Immature natural killer cell (primary cell): ENCODE data around the gene SV2B. TPM values are rescaled to one million over a fixed set of nuclear protein-coding genes. Genes with fewer than 3 reads are reported as not detected.

Experiments used
- DNase-seq, 3 donors: peaks; one replicate each; pipeline ENCODE4 v3.0.0; 2022; ENCODE audit warnings: mixed read lengths in 1 of 3
- H3K27ac Mint-ChIP-seq, 6 donors: one replicate each; pipeline ENCODE4 v1.8.0; 2020; ENCODE audit warnings: mixed read lengths in 6 of 6, mild to moderate bottlenecking in 5 of 6, inconsistent platforms in 4 of 6, moderate library complexity in 3 of 6
- H3K27me3 Mint-ChIP-seq, 3 donors: one replicate each; pipeline ENCODE4 v1.8.0; 2020 to 2021; ENCODE audit warnings: low read depth in 3 of 3, mild to moderate bottlenecking in 3 of 3, mixed read lengths in 3 of 3, moderate library complexity in 3 of 3, inconsistent platforms in 1 of 3
- H3K36me3 Mint-ChIP-seq, 3 donors: one replicate each; pipeline ENCODE4 v1.8.0; 2020; ENCODE audit warnings: mixed read lengths in 3 of 3, inconsistent platforms in 2 of 3, mild to moderate bottlenecking in 2 of 3
- H3K4me1 Mint-ChIP-seq, 2 donors: one replicate each; pipeline ENCODE4 v1.8.0; 2020; ENCODE audit warnings: inconsistent platforms in 2 of 2, mild to moderate bottlenecking in 2 of 2, mixed read lengths in 2 of 2, moderate library complexity in 1 of 2
- H3K4me3 Mint-ChIP-seq, 5 donors: one replicate each; pipeline ENCODE4 v1.8.0; 2020; ENCODE audit warnings: mild to moderate bottlenecking in 5 of 5, mixed read lengths in 5 of 5, inconsistent platforms in 3 of 5, moderate library complexity in 3 of 5
- H3K9me3 Mint-ChIP-seq, 6 donors: one replicate each; pipeline ENCODE4 v1.8.0; 2020; ENCODE audit warnings: mild to moderate bottlenecking in 6 of 6, mixed read lengths in 6 of 6, inconsistent platforms in 4 of 6, moderate library complexity in 3 of 6
- polyA plus RNA-seq, 3 donors: library from polyadenylated mRNA; unstranded; fragments of 300-500 nt; fragmentation: Illumina TruSeq; gene quantifications; one replicate each; pipeline ENCODE4 v1.2.3, GENCODE V29; 2021

SV2B gene
- polyA plus RNA-seq, 3 donors from 2014 or later = not detected

GRCh38 chr15:91116113-91117067, 16.3 kb downstream of the SV2B start:
- H3K9me3 Mint-ChIP-seq = no peaks in the 10 kb centered on the region
- no peak overlapping the region for H3K27ac Mint-ChIP-seq
- H3K4me3 Mint-ChIP-seq = no peak overlapping the region
- H3K27me3 Mint-ChIP-seq = peaks cover 2 to 26% (median 5%) of the 10 kb centered on the region in 3 donors
- no peak for DNase-seq
- no peaks in the 10 kb centered on the region for H3K36me3 Mint-ChIP-seq
- no peaks in the 10 kb centered on the region for H3K4me1 Mint-ChIP-seq

GRCh38 chr15:91117375-91117774, 17.3 kb downstream of the SV2B start:
- Mint-ChIP-seq H3K4me1 (no peaks in the 10 kb centered on the region), H3K36me3 (no peaks in the 10 kb centered on the region), H3K4me3 (no peak overlapping the region), H3K27me3 (peaks cover 3 to 20% (median 6%) of the 10 kb centered on the region in 3 donors), H3K27ac (no peak overlapping the region), H3K9me3 (no peaks in the 10 kb centered on the region)
- DNase-seq = no peak

GRCh38 chr15:91118817-91119590, 18.9 kb downstream of the SV2B start:
- no peaks in the 10 kb centered on the region for H3K9me3 Mint-ChIP-seq

GRCh38 chr15:91122296-91122695, 22.2 kb downstream of the SV2B start:
- Mint-ChIP-seq H3K4me3 (no peak overlapping the region), H3K27ac (no peak overlapping the region), H3K9me3 (no peaks in the 10 kb centered on the region), H3K4me1 (no peaks in the 10 kb centered on the region), H3K36me3 (no peaks in the 10 kb centered on the region), H3K27me3 (peaks cover 0 to 20% (median 14%) of the 10 kb centered on the region in 3 donors)
- DNase-seq = no peak

More at GRCh38 chr15:91118817-91119590, 18.9 kb downstream of the SV2B start:
- no peak overlapping the region for H3K4me3 Mint-ChIP-seq
- no peak overlapping the region for H3K27ac Mint-ChIP-seq
- no peaks in the 10 kb centered on the region for H3K4me1 Mint-ChIP-seq
- peaks cover 3 to 21% (median 8%) of the 10 kb centered on the region in 3 donors for H3K27me3 Mint-ChIP-seq
- DNase-seq = no peak
- no peaks in the 10 kb centered on the region for H3K36me3 Mint-ChIP-seq

GRCh38 chr15:91124132-91124531, 24.1 kb downstream of the SV2B start:
- Mint-ChIP-seq H3K4me3 (no peak overlapping the region), H3K4me1 (no peaks in the 10 kb centered on the region), H3K27ac (no peak overlapping the region), H3K36me3 (no peaks in the 10 kb centered on the region), H3K27me3 (peaks cover 0 to 14% (median 13%) of the 10 kb centered on the region in 3 donors), H3K9me3 (no peaks in the 10 kb centered on the region)
- DNase-seq = no peak

- Mint-ChIP-seq H3K4me3 (no peak overlapping the region), H3K4me1 (no peaks in the 10 kb centered on the region), H3K36me3 (no peaks in the 10 kb centered on the region), H3K9me3 (no peaks in the 10 kb centered on the region), H3K27me3 (peaks cover 0 to 12% (median 11%) of the 10 kb centered on the region in 3 donors), H3K27ac (no peak overlapping the region)
- no peak for DNase-seq
Observed at GRCh38 chr15:91125162-91125561, 25.1 kb downstream of the SV2B start.

GRCh38 chr15:91126080-91126479, 26.0 kb downstream of the SV2B start:
- Mint-ChIP-seq H3K36me3 (no peaks in the 10 kb centered on the region), H3K4me3 (no peak overlapping the region), H3K9me3 (no peaks in the 10 kb centered on the region), H3K27me3 (peaks cover 0 to 12% (median 11%) of the 10 kb centered on the region in 3 donors), H3K27ac (no peak overlapping the region), H3K4me1 (no peaks in the 10 kb centered on the region)
- DNase-seq = no peak

- no peaks in the 10 kb centered on the region for H3K36me3 Mint-ChIP-seq
- no peak overlapping the region for H3K27ac Mint-ChIP-seq
- H3K4me3 Mint-ChIP-seq = no peak overlapping the region
- no peaks in the 10 kb centered on the region for H3K4me1 Mint-ChIP-seq
- no peak for DNase-seq
- H3K27me3 Mint-ChIP-seq = peaks cover 2 to 10% (median 7%) of the 10 kb centered on the region in 3 donors
- no peaks in the 10 kb centered on the region for H3K9me3 Mint-ChIP-seq
Observed at GRCh38 chr15:91127236-91127955, 27.3 kb downstream of the SV2B start.

GRCh38 chr15:91128016-91128415, 28.0 kb downstream of the SV2B start:
- H3K4me1 Mint-ChIP-seq = no peaks in the 10 kb centered on the region
- H3K27me3 Mint-ChIP-seq = peaks cover 2 to 9% (median 6%) of the 10 kb centered on the region in 3 donors
- no peak overlapping the region for H3K4me3 Mint-ChIP-seq
- no peaks in the 10 kb centered on the region for H3K36me3 Mint-ChIP-seq
- DNase-seq = no peak
- no peaks in the 10 kb centered on the region for H3K9me3 Mint-ChIP-seq
- H3K27ac Mint-ChIP-seq = no peak overlapping the region

- Mint-ChIP-seq H3K27me3 (peaks cover 4 to 9% (median 5%) of the 10 kb centered on the region in 3 donors), H3K36me3 (no peaks in the 10 kb centered on the region), H3K27ac (no peak overlapping the region)
Observed at GRCh38 chr15:91129436-91129835, 29.4 kb downstream of the SV2B start.

GRCh38 chr15:91132079-91132478, 32.0 kb downstream of the SV2B start:
- Mint-ChIP-seq H3K4me3 (no peak overlapping the region), H3K27me3 (peaks cover 0 to 5% (median 2%) of the 10 kb centered on the region in 3 donors), H3K36me3 (no peaks in the 10 kb centered on the region), H3K9me3 (no peaks in the 10 kb centered on the region), H3K27ac (no peak overlapping the region), H3K4me1 (no peaks in the 10 kb centered on the region)
- no peak for DNase-seq

More at GRCh38 chr15:91129436-91129835, 29.4 kb downstream of the SV2B start:
- no peak for DNase-seq
- no peak overlapping the region for H3K4me3 Mint-ChIP-seq
- no peaks in the 10 kb centered on the region for H3K9me3 Mint-ChIP-seq
- H3K4me1 Mint-ChIP-seq = no peaks in the 10 kb centered on the region

- DNase-seq = no peak
- Mint-ChIP-seq H3K4me3 (no peak overlapping the region), H3K36me3 (no peaks in the 10 kb centered on the region)
Observed at GRCh38 chr15:91133511-91133910, 33.5 kb downstream of the SV2B start.

GRCh38 chr15:91135201-91136130, 35.4 kb downstream of the SV2B start:
- no peak for DNase-seq
- Mint-ChIP-seq H3K36me3 (no peaks in the 10 kb centered on the region), H3K27ac (no peak overlapping the region), H3K9me3 (no peaks in the 10 kb centered on the region), H3K27me3 (peaks cover 2 to 5% (median 3%) of the 10 kb centered on the region in 3 donors), H3K4me1 (no peaks in the 10 kb centered on the region), H3K4me3 (no peak overlapping the region)

More at GRCh38 chr15:91133511-91133910, 33.5 kb downstream of the SV2B start:
- Mint-ChIP-seq H3K9me3 (no peaks in the 10 kb centered on the region), H3K27me3 (peaks cover 0 to 5% (median 2%) of the 10 kb centered on the region in 3 donors), H3K4me1 (no peaks in the 10 kb centered on the region), H3K27ac (no peak overlapping the region)
